ENCODE data around the gene POC1B. TPM values are rescaled to one million over a fixed set of nuclear protein-coding genes. Genes with fewer than 3 reads are reported as not detected.

POC1B gene
- total RNA-seq, 1 experiment from 2014 or later = 13.4 TPM

- DNase-seq (ENCODE audit: low read depth) = no peak
Measured at GRCh38 chr12:89539426-89540223, 13.8 kb upstream of the POC1B start.

GRCh38 chr12:89538897-89539296 lies 13.1 kb upstream of the POC1B start:
- DNase-seq (ENCODE audit: low read depth) = no peak

- no peak for DNase-seq (ENCODE audit: low read depth)
Measured at GRCh38 chr12:89537389-89537788, 11.5 kb upstream of the POC1B start.

DNA sequence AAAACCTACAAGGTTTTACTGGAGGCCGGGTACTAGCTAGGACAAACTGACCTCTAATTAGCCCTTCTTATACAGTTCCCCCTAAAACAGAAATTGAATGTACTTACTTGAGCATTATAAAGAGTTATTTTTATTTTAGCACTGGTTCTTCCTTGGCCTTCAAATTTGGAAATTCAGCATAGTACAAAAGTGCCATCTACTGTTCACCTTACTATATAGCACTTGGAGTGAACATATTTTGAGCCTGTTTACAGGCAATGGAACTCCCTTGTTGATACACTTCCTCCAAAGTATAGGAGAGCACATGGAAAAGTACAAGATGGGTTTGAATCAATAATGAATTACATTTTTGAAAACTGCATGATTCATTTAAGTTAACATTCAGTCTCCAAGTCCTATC lies 3.9 kb upstream of the POC1B start:
- DNase-seq (ENCODE audit: low read depth) = peak; percentile 17

- DNase-seq (ENCODE audit: low read depth) = no peak
Measured at GRCh38 chr12:89528434-89528833, 2.6 kb upstream of the POC1B start.

GRCh38 chr12:89525305-89525823 lies 483 bp downstream of the POC1B start:
- DNase-seq (ENCODE audit: low read depth) = peak; percentile 29

DNA sequence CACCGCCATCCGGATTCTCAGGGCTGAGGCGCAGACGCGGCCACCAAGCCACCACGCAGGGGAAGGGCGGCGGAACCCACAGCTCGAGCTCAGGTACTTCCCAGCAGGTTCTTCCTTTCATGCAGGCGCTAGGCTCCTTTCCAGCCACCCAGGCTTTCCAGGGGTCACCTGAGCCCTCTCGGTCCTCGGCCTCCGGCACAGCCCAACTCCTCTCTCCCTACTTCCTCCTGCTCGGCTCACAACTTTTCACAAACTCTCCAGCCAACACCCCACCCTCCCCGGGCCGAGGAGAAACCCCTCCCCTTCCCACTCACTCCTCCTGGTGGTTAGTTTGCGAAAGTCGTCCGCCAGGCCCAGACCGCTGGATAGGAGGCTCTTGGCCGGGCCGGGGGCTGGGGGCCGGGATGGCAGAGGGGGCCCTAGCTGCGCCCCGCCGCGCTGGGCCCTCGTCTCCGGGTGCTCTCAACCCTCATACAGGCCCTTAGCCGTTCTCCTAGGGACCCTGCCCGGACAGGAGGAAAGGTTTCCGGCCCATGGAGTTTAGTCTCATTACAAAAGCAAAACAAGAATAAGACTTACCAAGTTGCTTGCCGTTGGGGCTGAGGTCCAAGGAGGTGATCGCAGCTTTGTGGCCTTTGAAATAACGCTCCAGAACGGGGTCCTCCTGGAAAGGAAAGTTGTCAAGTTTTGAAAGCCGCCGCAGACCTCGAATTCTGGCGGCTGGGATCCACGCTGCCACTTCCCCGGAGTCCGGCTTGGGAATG lies 1.1 kb downstream of the POC1B start, which contains the start of gene GALNT4:
GALNT4 (minus strand) TSS at position 256 of the 764 bp plus-strand sequence; CDS start at position 9, 247 bp downstream.
- peak; percentile 88 for DNase-seq (ENCODE audit: low read depth)

GRCh38 chr12:89523843-89524540 lies 1.9 kb downstream of the POC1B start:
- DNase-seq (ENCODE audit: low read depth) = no peak

DNA sequence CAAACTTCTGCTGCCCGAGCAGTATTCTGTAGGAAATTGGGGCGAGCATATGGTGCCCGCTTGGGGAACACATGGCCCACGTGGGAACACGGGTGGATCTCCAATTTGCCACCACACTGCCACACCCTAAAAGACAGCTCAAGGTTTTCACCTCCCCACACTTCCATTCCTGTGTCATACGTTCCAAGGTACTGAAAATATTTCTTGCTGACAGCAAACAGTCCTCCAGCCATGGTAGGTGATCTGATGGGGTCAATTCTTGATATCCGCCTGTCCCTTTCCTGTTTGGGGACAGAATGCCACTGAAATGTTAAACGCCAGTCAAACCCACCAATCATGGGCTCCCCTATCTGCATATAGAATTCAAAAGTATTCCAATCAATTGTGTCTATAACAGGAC lies 2.5 kb downstream of the POC1B start:
- DNase-seq (ENCODE audit: low read depth) = no peak

- no peak for DNase-seq (ENCODE audit: low read depth)
Measured at GRCh38 chr12:89521364-89522223, 4.3 kb downstream of the POC1B start.

DNA sequence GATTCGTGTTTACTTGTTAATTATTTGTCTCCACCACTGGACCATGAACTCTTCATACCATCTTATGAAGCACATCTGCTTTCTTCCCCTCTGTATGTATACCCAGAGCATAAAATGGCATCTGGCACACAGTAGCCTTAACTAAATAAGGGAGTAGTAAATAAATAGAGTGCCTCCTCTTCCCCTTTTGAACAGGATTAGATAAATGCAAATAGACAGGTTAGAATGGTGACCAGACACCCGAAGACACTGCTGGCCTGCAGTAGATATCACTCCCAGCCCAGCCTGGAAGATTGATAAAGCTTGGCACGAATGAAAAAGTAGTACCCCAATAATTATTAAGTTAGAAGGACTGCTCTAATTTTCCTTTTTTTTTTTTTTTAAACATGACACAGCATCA lies 8.1 kb downstream of the POC1B start:
- no peak for DNase-seq (ENCODE audit: low read depth)

DNA sequence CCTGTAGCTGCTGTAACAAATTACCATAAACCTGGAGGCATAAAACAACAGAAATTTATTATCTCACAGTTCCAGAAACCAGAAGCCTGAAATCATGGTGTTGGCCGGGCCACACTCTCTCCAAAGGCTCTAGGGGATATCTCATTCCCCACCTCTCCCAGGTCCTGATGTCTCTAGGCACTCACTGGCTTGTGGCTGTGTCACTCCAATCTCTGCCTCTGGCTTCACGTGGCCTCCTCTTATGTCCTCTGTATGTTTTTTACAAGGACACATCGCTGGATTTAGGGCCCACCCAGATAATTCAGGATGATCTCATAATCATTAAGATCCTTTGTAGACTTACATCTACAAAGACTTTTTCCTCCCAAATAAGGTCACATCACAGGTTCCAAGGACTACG lies 9.2 kb downstream of the POC1B start:
- DNase-seq (ENCODE audit: low read depth) = no peak

- no peak for DNase-seq (ENCODE audit: low read depth)
Measured at GRCh38 chr12:89514751-89515150, 11.1 kb downstream of the POC1B start.

GRCh38 chr12:89513544-89513943 lies 12.3 kb downstream of the POC1B start:
- DNase-seq (ENCODE audit: low read depth) = no peak

DNA sequence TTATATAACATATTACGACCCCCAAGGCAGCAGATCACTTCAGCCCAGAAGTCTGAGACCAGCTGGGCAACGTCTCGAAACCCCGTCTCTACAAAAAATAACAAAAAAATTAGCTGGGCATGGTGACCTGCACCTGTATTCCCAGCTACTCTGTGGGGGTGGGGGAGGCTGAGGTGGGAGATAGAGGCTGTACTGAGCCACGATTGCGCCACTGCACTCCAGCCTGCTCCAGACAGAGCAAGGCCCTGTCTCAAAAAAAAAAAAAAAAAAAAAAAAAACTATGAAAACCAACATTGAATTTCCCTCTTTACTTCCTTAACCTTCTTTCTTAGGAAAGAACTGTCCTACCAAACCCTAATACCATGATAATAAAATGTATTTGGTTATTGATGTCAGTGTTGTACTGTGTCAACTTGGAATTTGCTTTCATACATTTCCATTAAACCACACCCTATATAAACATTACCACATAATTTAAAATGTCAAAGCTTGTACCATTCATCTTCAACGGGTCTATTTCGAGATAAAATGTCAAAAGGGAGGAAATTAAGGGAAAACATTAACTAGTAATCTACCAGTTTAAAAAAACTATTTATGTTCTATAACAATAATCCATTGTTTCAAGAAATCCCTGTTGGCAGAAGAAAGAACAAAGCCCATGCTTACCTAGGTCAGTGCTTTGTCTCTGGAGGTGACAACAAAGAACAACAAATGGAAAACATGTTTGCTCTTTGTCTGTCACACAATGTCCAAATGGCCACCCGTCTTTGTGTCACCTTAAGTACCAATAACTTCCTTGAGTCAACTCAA lies 18.6 kb downstream of the POC1B start:
- no peak for DNase-seq (ENCODE audit: low read depth)

DNA sequence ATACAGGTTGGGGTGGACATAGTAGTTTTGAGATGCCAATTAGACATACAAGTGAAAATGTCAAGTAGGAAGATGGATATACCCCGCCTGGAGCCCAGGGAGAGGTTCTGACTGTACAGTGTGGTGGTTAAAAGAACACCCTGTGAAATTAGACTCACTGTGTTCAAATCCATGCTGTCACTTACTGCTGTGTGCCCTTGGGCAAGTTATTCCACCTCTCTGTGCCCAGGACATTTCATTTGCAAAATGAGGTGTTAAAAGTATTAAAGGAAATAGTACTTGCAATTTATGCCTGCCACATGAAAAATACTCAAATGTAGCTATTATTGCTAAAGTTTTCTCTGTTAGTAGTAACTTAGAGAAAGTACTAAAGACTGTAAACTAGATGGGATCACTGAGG lies 19.8 kb downstream of the POC1B start:
- no peak for DNase-seq (ENCODE audit: low read depth)

- no peak for DNase-seq (ENCODE audit: low read depth)
Measured at GRCh38 chr12:89504560-89505346, 21.1 kb downstream of the POC1B start.

DNA sequence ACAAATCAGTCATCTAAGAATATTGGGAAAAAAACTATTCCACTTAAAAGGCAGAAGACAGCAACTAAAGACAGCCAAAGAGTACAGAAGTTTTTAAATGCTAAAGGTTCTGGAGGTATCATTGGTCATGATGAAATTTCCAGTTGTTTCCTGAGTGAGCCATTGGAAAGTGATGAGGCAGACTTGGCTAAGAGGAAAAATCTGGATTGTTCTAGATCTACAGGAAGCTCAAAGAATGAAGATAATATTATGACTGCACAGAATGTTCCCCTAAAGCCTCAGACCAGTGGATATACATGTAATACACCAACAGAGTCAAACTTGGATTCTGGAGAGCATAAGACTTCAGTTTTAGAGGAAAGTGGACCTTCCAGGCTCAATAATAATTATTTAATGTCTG lies 24.1 kb downstream of the POC1B start:
- DNase-seq (ENCODE audit: low read depth) = no peak

DNA sequence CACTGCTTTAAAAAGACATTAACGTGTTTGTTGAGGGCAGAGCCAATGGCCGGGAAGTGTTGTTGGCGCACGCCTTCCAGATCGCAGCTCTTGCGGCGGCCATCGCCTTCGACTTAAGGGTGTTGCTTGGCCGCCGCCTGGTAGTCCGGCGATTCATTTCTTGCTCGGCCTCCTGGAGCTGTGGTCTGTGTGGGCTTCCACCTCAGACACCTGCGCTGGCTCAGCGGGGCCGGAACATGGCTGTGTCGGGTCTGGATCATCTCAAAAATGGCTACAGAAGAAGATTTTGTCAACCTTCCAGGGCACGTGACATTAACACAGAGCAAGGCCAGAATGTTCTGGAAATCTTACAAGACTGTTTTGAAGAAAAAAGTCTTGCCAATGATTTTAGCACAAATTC lies 26.0 kb downstream of the POC1B start:
- no peak for DNase-seq (ENCODE audit: low read depth)

GRCh38 chr12:89497467-89497866 lies 28.4 kb downstream of the POC1B start:
- no peak for DNase-seq (ENCODE audit: low read depth)
